ENCODE measurements around the gene PTGER1.

DNA sequence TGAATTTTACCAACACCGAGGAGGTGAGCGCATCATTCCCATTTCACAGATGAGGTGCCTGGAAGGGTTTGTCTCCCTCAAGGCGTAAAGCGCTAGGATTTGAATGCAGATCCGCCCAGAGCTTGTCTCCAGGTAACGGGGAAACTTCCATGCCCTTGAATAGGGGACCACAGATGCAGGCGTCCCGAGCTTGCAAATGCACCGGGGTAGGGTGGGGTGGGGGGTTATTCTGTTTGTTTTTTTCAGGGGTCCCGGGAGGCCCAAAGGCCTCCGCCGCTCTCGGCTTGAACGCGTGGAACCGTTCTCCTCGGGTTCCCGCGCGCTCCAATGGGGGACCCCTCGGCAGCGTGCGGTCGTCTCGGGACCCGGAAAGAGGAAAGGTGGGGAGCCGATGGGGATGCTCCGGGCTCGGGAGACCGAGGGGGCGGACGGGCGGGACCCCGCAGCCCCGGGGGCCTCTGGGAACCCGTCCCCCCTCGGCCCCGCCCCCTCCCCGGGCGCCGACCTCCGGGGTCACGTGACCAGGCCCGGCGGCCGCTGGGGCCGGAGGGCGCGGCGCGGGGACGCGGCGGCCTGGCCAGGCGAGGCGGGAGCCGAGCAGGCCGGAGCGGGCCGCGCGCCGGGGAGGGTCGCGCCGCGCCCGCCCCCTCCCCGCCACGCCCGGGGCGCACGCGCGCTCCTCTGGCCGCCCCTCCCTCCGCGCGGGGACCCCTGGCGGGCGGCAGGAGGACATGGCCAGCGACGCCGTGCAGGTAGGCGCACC, 42.2 kb downstream of the PTGER1 start, which contains the start of gene PKN1:
- TF ChIP-seq, protein P1, sequence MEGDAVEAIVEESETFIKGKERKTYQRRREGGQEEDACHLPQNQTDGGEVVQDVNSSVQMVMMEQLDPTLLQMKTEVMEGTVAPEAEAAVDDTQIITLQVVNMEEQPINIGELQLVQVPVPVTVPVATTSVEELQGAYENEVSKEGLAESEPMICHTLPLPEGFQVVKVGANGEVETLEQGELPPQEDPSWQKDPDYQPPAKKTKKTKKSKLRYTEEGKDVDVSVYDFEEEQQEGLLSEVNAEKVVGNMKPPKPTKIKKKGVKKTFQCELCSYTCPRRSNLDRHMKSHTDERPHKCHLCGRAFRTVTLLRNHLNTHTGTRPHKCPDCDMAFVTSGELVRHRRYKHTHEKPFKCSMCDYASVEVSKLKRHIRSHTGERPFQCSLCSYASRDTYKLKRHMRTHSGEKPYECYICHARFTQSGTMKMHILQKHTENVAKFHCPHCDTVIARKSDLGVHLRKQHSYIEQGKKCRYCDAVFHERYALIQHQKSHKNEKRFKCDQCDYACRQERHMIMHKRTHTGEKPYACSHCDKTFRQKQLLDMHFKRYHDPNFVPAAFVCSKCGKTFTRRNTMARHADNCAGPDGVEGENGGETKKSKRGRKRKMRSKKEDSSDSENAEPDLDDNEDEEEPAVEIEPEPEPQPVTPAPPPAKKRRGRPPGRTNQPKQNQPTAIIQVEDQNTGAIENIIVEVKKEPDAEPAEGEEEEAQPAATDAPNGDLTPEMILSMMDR (IDR thresholded peaks at IDR 0.05) = peak; percentile 26
- TF ChIP-seq ZFX (IDR thresholded peaks at IDR 0.05; ENCODE audit: borderline replicate concordance) = no peak
